ENCODE results near the gene MUC5AC. TPM values are rescaled to one million over a fixed set of nuclear protein-coding genes. Genes with fewer than 3 reads are reported as not detected.

MUC5AC gene
- total RNA-seq, 1 experiment from 2014 or later, result under 0.01 TPM

- no peaks in the 10 kb centered on the region for H3K36me3 ChIP-seq (ENCODE audit: control insufficient read depth in 1 of 2, insufficient read depth in 2 of 2, low read length in 2 of 2)
- H2AFZ ChIP-seq (ENCODE audit: low read depth, low read length, poor library complexity, severe bottlenecking), result no peak overlapping the region
- no peaks in the 10 kb centered on the region for H3K9me2 ChIP-seq (ENCODE audit: insufficient read depth)
- no peak for ATAC-seq
- H4K20me1 ChIP-seq (ENCODE audit: insufficient read depth), result no peaks in the 10 kb centered on the region
- no peak overlapping the region for H3K9ac ChIP-seq (ENCODE audit: low read length)
- H3K4me2 ChIP-seq (ENCODE audit: low read length), result no peak overlapping the region
- POLR2A ChIA-PET, result no interaction called here
- no peaks in the 10 kb centered on the region for H3K4me1 ChIP-seq (ENCODE audit: control insufficient read depth in 1 of 2, insufficient read depth in 2 of 2, low read length in 2 of 2)
- no peak overlapping the region for H3K4me3 ChIP-seq (replicated peaks in 1 of 2; ENCODE audit: low read depth in 1 of 2, low read length in 2 of 2)
- no peak for DNase-seq (ENCODE audit: low read depth, low spot score)
- RAD21 ChIA-PET (ENCODE audit: low non-redundant PET in 1 of 2, low total read pairs in 2 of 2, uncharacterized antibody in 2 of 2, unreplicated experiment in 2 of 2), result no interaction called here
- intact Hi-C loops (cut with micrococcal nuclease), result no loop called here
- no peak for TF ChIP-seq EZH2phosphoT487 (IDR thresholded peaks at IDR 0.05; ENCODE audit: borderline replicate concordance)
- TF ChIP-seq ELF1 (IDR thresholded peaks at IDR 0.05; ENCODE audit: borderline replicate concordance, low read depth), result no peak
- no peak for TF ChIP-seq SIN3A (IDR thresholded peaks at IDR 0.05; ENCODE audit: low read depth)
- TF ChIP-seq JUND (IDR thresholded peaks at IDR 0.05), result no peak
- no peak for TF ChIP-seq YY1 (IDR thresholded peaks at IDR 0.05; ENCODE audit: extremely low read depth, insufficient replicate concordance, low read depth, low read length)
- no peak for TF ChIP-seq ATF3 (IDR thresholded peaks at IDR 0.05)
- TF ChIP-seq ZNF274 (IDR thresholded peaks at IDR 0.05; ENCODE audit: low read depth, low read length), result no peak
- TF ChIP-seq, protein P1, sequence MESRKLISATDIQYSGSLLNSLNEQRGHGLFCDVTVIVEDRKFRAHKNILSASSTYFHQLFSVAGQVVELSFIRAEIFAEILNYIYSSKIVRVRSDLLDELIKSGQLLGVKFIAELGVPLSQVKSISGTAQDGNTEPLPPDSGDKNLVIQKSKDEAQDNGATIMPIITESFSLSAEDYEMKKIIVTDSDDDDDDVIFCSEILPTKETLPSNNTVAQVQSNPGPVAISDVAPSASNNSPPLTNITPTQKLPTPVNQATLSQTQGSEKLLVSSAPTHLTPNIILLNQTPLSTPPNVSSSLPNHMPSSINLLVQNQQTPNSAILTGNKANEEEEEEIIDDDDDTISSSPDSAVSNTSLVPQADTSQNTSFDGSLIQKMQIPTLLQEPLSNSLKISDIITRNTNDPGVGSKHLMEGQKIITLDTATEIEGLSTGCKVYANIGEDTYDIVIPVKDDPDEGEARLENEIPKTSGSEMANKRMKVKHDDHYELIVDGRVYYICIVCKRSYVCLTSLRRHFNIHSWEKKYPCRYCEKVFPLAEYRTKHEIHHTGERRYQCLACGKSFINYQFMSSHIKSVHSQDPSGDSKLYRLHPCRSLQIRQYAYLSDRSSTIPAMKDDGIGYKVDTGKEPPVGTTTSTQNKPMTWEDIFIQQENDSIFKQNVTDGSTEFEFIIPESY (IDR thresholded peaks at IDR 0.05; ENCODE audit: extremely low read depth, insufficient replicate concordance, low read length), result no peak
- TF ChIP-seq TCF7L2 (IDR thresholded peaks at IDR 0.05; ENCODE audit: borderline replicate concordance, extremely low read depth, insufficient read depth, insufficient read length), result no peak
- no peak for TF ChIP-seq REST (IDR thresholded peaks at IDR 0.05; ENCODE audit: low read depth)
- H3K9me3 ChIP-seq (ENCODE audit: control insufficient read depth in 1 of 2, insufficient read depth in 1 of 2, low read depth in 1 of 2, low read length in 2 of 2), result no peaks in the 10 kb centered on the region
- H3K27ac ChIP-seq (ENCODE audit: low read depth, low read length), result no peak overlapping the region
- BruUV-seq (replicated peaks), result no TSS peak
- H3K27me3 ChIP-seq (ENCODE audit: insufficient read depth, low read length), result no peaks in the 10 kb centered on the region
- CTCF ChIA-PET, result no interaction called here
- H3K79me2 ChIP-seq (ENCODE audit: insufficient read depth, low read length), result no peaks in the 10 kb centered on the region
Observed at GRCh38 chr11:1176224-1177019, 18.7 kb downstream of the MUC5AC start.
